Kidney epithelial cell (primary cell): ENCODE measurements around the gene ABLIM2. TPM values are rescaled to one million over a fixed set of nuclear protein-coding genes. Genes with fewer than 3 reads are reported as not detected.

Experiments used
- DNase-seq: peaks from one replicate; pipeline ENCODE4 v3.0.0-alpha.2; 2010; ENCODE audit warnings: low read depth
- H3K27me3 ChIP-seq: 2 replicates; pipeline ENCODE4 v1.6.0; 2011; ENCODE audit warnings: low read length; ENCODE audit not compliant: control insufficient read depth, insufficient read depth
- H3K36me3 ChIP-seq: 2 replicates; pipeline ENCODE4 v1.5.1; 2011; ENCODE audit warnings: low read length; ENCODE audit not compliant: control insufficient read depth, insufficient read depth
- H3K4me3 ChIP-seq: 2 replicates; pipeline ENCODE4 v1.5.1; 2011; ENCODE audit warnings: low read depth, mild to moderate bottlenecking, control low read depth, low read length
- CTCF ChIP-seq: IDR thresholded peaks from 2 replicates; pipeline ENCODE4 v1.5.1; 2011; ENCODE audit warnings: mild to moderate bottlenecking, moderate library complexity, low read length, control low read depth, inconsistent platforms; ENCODE audit not compliant: insufficient read depth, poor library complexity, severe bottlenecking
- total RNA-seq: library from RNA; depleted of rRNA; stranded (reverse); fragments of >200 nt; gene quantifications from 2 replicates; pipeline ENCODE4 v1.2.3, GENCODE V29; 2015

ABLIM2 gene
- total RNA-seq, 1 donor from 2014 or later: 1.3 TPM

- peaks cover 12% of the 10 kb centered on the region for H3K27me3 ChIP-seq
- H3K36me3 ChIP-seq: no peaks in the 10 kb centered on the region
- TF ChIP-seq CTCF: no peak
These were observed 27.4 kb downstream of the ABLIM2 start for GRCh38 chr4:8131210-8131609.

GRCh38 chr4:8130346-8131066, 28.1 kb downstream of the ABLIM2 start:
- Histone ChIP-seq H3K27me3 (peaks cover 12% of the 10 kb centered on the region), H3K36me3 (no peaks in the 10 kb centered on the region), H3K4me3 (no peak overlapping the region)
- no peak for TF ChIP-seq CTCF
- DNase-seq: no peak

More at GRCh38 chr4:8131210-8131609, 27.4 kb downstream of the ABLIM2 start:
- H3K4me3 ChIP-seq: no peak overlapping the region
- DNase-seq: no peak

GRCh38 chr4:8129785-8130184, 28.8 kb downstream of the ABLIM2 start:
- Histone ChIP-seq H3K27me3 (peaks cover 12% of the 10 kb centered on the region), H3K4me3 (no peak overlapping the region), H3K36me3 (no peaks in the 10 kb centered on the region)
- no peak for TF ChIP-seq CTCF
- no peak for DNase-seq

GRCh38 chr4:8129136-8129535, 29.5 kb downstream of the ABLIM2 start:
- Histone ChIP-seq H3K27me3 (peaks cover 12% of the 10 kb centered on the region), H3K4me3 (no peak overlapping the region), H3K36me3 (no peaks in the 10 kb centered on the region)
- DNase-seq: no peak
- no peak for TF ChIP-seq CTCF

GRCh38 chr4:8128100-8128856, 30.3 kb downstream of the ABLIM2 start:
- Histone ChIP-seq H3K4me3 (no peak overlapping the region), H3K36me3 (no peaks in the 10 kb centered on the region), H3K27me3 (peaks cover 9% of the 10 kb centered on the region)
- no peak for TF ChIP-seq CTCF
- DNase-seq: no peak
